Stimulated activated memory B cell treated with anti-CD40 and anti-IgM and Interleukin-4, amounts not matched to agents 10 μg/mL and 1 μg/mL and 100 μg/mL, for 72 hours (primary cell): ENCODE results near the gene RANBP1.
A peak's percentile ranks its signal among the peaks of the same experiment; 100 is the strongest.
"Not testable (repeated sequence)": the region's sequence is repeated elsewhere in the genome, so short reads cannot be mapped to it uniquely, and the experiment has no call there.

ENCODE experiments used
- ATAC-seq: fragments of 150-1000 bp; cut with Tn5 transposase; 2 replicates; pipeline ENCODE4 v1.10.0; 2021
- H3K27ac Mint-ChIP-seq: one replicate; pipeline ENCODE4 v1.8.0; 2022; ENCODE audit warnings: mild to moderate bottlenecking, mixed read lengths
- H3K27me3 Mint-ChIP-seq: one replicate; pipeline ENCODE4 v1.8.0; 2022; ENCODE audit warnings: mixed read lengths
- H3K36me3 Mint-ChIP-seq: one replicate; pipeline ENCODE4 v1.8.0; 2022; ENCODE audit warnings: mixed read lengths
- H3K4me1 Mint-ChIP-seq: one replicate; pipeline ENCODE4 v1.8.0; 2022; ENCODE audit warnings: mixed read lengths
- H3K4me3 Mint-ChIP-seq: one replicate; pipeline ENCODE4 v1.8.0; 2022; ENCODE audit warnings: mild to moderate bottlenecking, moderate library complexity, mixed read lengths
- H3K9me3 Mint-ChIP-seq: one replicate; pipeline ENCODE4 v1.8.0; 2022; ENCODE audit warnings: mixed read lengths

The RANBP1 gene

DNA sequence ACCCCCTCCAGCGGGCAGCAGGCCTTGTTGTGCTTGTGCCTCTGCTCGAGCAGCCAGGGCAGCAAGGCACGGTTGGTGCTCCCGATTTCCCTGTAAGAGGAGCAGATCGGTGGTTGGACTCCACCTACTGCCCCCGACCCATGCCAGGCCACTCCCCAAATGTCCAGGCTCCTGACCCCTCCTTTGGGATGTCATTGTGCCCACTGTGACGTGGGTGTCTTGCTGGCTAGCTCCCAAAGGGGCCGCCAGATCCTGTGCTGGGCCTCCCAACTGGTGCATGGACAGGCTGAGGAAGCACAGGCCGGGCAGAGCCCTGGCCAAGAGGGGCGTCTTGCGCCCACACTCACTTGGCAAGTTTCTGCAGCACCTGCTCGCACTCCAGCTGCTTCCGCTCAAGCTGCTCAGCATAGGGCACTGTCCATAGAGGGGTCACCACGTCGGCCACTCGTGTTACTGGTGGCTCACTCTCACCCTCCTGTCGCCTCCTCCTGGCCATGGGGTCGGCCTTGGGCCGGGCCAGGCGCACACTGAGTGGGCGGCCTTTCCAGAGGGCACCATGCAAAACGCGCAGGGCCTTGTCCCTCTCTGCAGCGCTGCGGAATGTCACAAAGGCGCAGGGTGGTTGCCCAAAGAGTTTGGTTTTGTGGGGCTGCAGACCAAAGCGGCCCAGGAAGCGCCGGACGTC is at the start of gene RANBP1:
Gene RANBP1 (plus strand): TSS at position 414 of the 685 bp plus-strand sequence. CDS start 81 bp downstream, at position 495.
- peaks cover 73% of the 10 kb centered on the region for H3K4me1 Mint-ChIP-seq

DNA sequence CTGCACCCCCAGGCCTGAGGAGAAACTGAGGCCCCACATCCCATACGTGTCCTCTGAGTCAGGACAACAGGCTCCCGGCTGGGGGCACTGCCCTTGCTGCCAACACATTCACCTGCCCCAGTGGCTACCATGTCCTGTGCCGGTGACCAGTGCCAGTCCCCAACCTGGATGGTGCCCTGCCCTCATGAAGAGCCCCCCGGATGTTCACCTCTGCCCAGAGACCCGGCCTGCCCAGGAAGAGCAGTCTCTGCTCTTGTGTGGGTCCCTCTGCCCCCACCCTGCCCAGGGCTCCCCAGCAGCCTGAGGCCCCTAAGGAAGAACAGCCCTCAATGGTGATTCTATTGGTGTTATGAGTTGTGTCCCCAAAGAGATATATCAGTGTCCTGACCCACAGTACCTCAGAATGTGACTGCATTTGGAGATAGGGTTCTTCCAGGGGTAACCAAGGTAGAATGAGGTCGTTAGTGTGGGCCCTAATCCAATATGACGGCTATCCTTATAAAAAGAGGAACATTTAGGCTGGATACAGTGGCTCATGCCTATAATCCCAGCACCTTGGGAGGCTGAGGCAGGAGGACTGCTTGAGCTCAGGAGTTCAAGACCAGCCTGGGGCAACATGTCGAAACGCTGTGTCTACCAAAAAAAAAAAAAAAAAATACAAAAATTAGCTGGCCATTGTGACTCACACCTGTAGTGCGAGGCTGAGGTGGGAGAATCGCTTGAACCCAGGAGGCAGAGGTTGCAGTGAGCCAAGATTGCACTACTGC is 49.1 kb upstream of the RANBP1 start:
- Mint-ChIP-seq H3K4me1 (no peaks in the 10 kb centered on the region), H3K36me3 (peaks cover 32% of the 10 kb centered on the region), H3K4me3 (no peak overlapping the region), H3K27ac (no peak overlapping the region), H3K27me3 (no peaks in the 10 kb centered on the region), H3K9me3 (no peaks in the 10 kb centered on the region)
- ATAC-seq, result no peak

More for the DNA sequence above, at the start of gene RANBP1:
- no peak for ATAC-seq
- Mint-ChIP-seq H3K27me3 (no peaks in the 10 kb centered on the region), H3K9me3 (no peaks in the 10 kb centered on the region), H3K4me3 (peak within 1 kb of the TSS; percentile 93), H3K27ac (peak within 1 kb of the TSS; percentile 98), H3K36me3 (peaks cover 30% of the 10 kb centered on the region)

GRCh38 chr22:20067384-20067682 is 48.6 kb upstream of the RANBP1 start:
- H3K9me3 Mint-ChIP-seq, H3K4me1 Mint-ChIP-seq, H3K4me3 Mint-ChIP-seq, H3K27ac Mint-ChIP-seq, ATAC-seq, H3K27me3 Mint-ChIP-seq: not testable (repeated sequence)
- H3K36me3 Mint-ChIP-seq, result peaks cover 27% of the 10 kb centered on the region

GRCh38 chr22:20068640-20069039 is 47.3 kb upstream of the RANBP1 start:
- Mint-ChIP-seq H3K27ac (no peak overlapping the region), H3K27me3 (no peaks in the 10 kb centered on the region), H3K9me3 (no peaks in the 10 kb centered on the region), H3K36me3 (peaks cover 14% of the 10 kb centered on the region), H3K4me1 (no peaks in the 10 kb centered on the region), H3K4me3 (no peak overlapping the region)
- ATAC-seq, result no peak

- no peak overlapping the region for H3K4me3 Mint-ChIP-seq
- H3K36me3 Mint-ChIP-seq, result peaks cover 10% of the 10 kb centered on the region
- H3K27ac Mint-ChIP-seq, result no peak overlapping the region
- ATAC-seq, result no peak
- no peaks in the 10 kb centered on the region for H3K27me3 Mint-ChIP-seq
- H3K9me3 Mint-ChIP-seq, result no peaks in the 10 kb centered on the region
- H3K4me1 Mint-ChIP-seq, result no peaks in the 10 kb centered on the region
Measured at GRCh38 chr22:20069331-20070042, 46.4 kb upstream of the RANBP1 start.

GRCh38 chr22:20071524-20071972 is 44.4 kb upstream of the RANBP1 start:
- Mint-ChIP-seq H3K27ac (no peak overlapping the region), H3K36me3 (no peaks in the 10 kb centered on the region), H3K4me3 (no peak overlapping the region), H3K9me3 (no peaks in the 10 kb centered on the region), H3K27me3 (no peaks in the 10 kb centered on the region), H3K4me1 (no peaks in the 10 kb centered on the region)
- ATAC-seq, result no peak

DNA sequence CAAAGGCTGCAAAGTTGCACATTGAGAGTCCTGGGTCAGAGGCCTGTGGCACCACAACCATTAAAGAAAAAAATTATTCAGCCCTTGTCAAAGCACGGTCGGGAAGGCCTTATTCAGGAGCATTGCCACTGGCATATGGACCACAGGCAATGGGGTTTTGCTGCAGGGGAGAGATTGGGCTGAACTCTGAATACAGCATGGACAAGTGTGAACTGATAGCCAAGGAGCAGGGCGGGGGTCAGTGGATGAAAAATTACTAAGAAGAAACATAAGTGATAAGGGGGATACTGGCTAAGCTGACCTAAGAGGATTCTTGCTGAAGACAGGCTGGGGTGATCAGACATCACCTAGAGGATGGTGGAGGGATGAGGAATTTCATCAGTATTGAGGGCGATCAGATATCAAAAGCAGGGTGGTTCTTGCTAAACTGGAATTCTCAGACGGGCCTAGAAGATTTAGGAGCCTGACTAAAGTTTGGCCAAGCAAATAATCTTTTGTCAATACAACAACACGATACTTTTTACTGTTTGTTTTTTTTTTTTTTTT is 39.2 kb upstream of the RANBP1 start:
- no peaks in the 10 kb centered on the region for H3K36me3 Mint-ChIP-seq
- no peaks in the 10 kb centered on the region for H3K27me3 Mint-ChIP-seq
- no peak for ATAC-seq
- H3K4me3 Mint-ChIP-seq, result no peak overlapping the region
- no peak overlapping the region for H3K27ac Mint-ChIP-seq
- H3K4me1 Mint-ChIP-seq, result peaks cover 12% of the 10 kb centered on the region
- no peaks in the 10 kb centered on the region for H3K9me3 Mint-ChIP-seq

DNA sequence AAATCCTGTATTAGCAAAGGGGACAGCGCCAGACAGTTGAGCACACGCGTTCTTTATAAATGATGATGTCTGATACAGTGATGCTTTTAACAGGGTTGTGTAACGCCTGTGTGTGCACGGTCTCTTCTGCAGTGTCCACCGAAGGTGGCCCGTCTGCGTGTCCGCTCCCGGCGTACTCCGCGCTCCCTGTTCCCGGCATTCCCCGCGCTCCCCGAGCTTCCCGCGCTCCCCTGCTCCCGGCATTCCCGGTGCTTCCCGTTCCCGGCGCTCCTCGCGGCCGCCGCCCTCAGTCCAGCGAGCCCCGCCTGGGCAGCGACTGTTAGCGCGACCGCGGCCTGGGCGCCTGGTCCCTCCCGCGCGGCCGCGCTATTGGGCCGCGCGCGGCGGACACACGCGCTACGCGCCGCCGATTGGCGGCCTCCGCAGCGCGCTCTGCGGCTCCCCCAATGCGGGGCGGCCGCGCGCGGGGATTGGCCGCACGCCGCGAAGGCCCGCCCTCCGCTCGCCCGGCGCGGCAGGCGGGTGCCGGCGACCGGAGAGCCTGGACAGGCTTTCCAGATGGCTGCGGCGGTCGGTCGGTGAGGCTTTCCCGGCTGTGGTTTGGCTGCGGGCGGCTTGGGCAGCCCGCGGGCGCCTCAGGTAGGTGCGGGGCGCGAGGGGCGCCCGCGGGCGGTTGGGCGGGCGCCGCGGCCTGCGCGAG is 36.0 kb upstream of the RANBP1 start, which contains the start of gene DGCR8:
Gene DGCR8 (plus strand): TSS at position 497 of the 700 bp plus-strand sequence. CDS start 5,723 bp downstream, outside the sequence.
- no peaks in the 10 kb centered on the region for H3K36me3 Mint-ChIP-seq
- peak within 1 kb of the TSS; percentile 84 for H3K4me3 Mint-ChIP-seq
- H3K27me3 Mint-ChIP-seq, result no peaks in the 10 kb centered on the region
- peaks cover 44% of the 10 kb centered on the region for H3K4me1 Mint-ChIP-seq
- peak; percentile 97 for ATAC-seq
- H3K9me3 Mint-ChIP-seq, result no peaks in the 10 kb centered on the region
- H3K27ac Mint-ChIP-seq, result peak within 1 kb of the TSS; percentile 65

DNA sequence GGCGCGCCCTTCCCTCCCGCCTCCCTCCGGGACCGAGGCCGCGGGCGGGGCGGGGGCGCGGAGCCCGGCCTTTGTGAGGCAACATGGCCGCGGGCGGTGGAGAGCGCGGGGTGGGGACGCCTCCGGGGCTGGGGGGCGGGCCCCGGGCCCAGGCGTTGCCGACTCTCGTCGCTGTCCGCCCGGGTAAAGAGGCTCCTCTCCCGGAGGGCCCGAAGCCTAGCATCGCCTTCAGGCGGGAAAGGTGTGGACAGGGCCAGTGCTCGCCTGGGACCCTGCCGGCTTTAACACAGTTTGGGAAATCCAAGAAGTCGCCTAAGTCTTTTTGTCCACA is 35.5 kb upstream of the RANBP1 start:
- H3K9me3 Mint-ChIP-seq, result no peaks in the 10 kb centered on the region
- H3K36me3 Mint-ChIP-seq, result no peaks in the 10 kb centered on the region
- H3K27ac Mint-ChIP-seq, result peak overlapping the region; percentile 48
- H3K4me1 Mint-ChIP-seq, result peaks cover 44% of the 10 kb centered on the region
- no peaks in the 10 kb centered on the region for H3K27me3 Mint-ChIP-seq
- peak; percentile 87 for ATAC-seq
- H3K4me3 Mint-ChIP-seq, result peak overlapping the region; percentile 81

GRCh38 chr22:20080776-20081654 is 34.9 kb upstream of the RANBP1 start:
- Mint-ChIP-seq H3K27me3 (no peaks in the 10 kb centered on the region), H3K9me3 (no peaks in the 10 kb centered on the region), H3K27ac (peak overlapping the region; percentile 48), H3K36me3 (peaks cover under 1% of the 10 kb centered on the region), H3K4me3 (peak overlapping the region; percentile 81), H3K4me1 (peaks cover 45% of the 10 kb centered on the region)
- ATAC-seq, result no peak

- Mint-ChIP-seq H3K36me3 (peaks cover 23% of the 10 kb centered on the region), H3K27me3 (no peaks in the 10 kb centered on the region), H3K4me3 (no peak overlapping the region), H3K9me3 (no peaks in the 10 kb centered on the region), H3K27ac (peak overlapping the region; percentile 10), H3K4me1 (peaks cover 51% of the 10 kb centered on the region)
- no peak for ATAC-seq
Measured at GRCh38 chr22:20083157-20083890, 32.6 kb upstream of the RANBP1 start.

DNA sequence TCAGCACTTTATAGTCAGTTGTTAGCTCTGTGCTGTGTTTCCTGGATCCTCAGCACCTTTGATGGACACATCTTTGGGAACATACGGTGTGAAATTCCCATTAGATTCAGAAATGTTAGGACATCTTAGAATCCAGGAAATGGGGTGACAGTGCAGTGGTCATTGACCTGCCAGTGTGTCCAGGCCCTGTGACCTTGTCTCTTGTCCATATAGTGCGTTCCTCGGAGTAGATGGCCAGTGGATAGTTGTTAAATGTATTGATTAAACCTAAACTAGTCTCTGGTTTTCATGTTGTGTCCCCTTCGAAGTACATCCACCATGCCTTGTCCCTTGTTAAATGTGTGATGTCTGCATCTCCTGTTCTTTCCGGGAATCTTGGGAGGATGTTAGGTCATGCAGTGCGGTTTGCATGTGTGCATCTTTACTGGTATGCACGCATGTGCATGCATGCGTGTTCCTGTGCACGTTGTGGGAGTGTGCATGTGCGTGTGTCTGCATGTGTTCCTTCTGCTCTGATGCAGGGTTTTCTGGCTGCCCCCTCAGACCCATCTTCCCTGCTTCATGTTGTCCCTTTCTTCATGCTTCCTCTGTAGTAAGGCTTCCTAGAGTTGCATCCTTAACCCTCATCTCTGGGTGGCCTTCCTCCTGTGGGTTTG is 31.9 kb upstream of the RANBP1 start:
- Mint-ChIP-seq H3K27ac (peak overlapping the region; percentile 10), H3K4me3 (no peak overlapping the region), H3K27me3 (no peaks in the 10 kb centered on the region), H3K36me3 (peaks cover 30% of the 10 kb centered on the region), H3K9me3 (no peaks in the 10 kb centered on the region), H3K4me1 (peaks cover 51% of the 10 kb centered on the region)
- no peak for ATAC-seq
